HCEC 1CT (cell line): Measurements from ENCODE around the gene C3orf33.
A peak's percentile ranks its signal among the peaks of the same experiment; 100 is the strongest.
"Not testable (repeated sequence)": the region's sequence is repeated elsewhere in the genome, so short reads cannot be mapped to it uniquely, and the experiment has no call there.

Source experiments
- DNase-seq: peaks from one replicate; pipeline ENCODE4 v3.0.0-alpha.2; 2017

C3orf33 gene, protein sequence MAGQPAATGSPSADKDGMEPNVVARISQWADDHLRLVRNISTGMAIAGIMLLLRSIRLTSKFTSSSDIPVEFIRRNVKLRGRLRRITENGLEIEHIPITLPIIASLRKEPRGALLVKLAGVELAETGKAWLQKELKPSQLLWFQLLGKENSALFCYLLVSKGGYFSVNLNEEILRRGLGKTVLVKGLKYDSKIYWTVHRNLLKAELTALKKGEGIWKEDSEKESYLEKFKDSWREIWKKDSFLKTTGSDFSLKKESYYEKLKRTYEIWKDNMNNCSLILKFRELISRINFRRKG

DNA sequence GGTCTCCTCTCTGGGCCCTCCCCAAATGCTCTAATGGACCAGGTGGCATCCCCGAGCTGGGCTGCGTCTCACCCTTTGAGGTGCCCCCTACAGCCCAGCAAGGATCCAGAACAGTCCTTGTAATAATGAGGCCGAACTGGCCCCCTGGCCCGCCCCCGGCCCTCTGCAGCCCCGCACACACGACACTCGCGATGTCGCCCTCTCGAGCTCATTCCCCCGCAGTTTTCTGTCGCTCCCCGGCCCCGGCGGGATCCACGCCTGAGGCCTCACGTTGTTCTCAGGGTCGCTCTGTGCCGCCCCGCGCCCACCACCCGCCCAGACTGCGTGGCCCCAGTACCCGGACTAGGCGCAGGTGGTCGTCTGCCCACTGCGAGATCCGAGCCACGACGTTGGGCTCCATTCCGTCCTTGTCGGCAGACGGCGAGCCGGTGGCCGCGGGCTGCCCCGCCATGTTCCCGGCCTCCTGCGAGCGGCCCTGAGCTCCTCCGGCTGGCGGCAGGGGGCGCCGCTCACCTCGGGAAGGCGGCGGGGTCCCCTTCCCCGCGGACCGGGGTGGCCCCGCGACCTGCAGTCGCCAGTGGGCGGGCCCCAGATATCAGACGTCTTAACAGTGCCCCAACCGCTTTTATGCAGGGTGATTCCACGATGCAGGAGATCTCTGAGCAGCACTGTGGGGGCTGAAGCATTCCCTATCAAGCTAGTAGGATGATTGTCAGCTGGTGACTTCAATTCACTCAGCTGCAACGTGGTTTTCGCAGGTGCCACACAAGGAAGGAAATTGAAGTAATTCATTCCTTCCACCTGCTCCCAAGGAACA lies at the start of gene C3orf33:
Gene C3orf33 (minus strand): TSS at position 477 of the 817 bp plus-strand sequence. CDS start 26 bp downstream, at position 451.
- DNase-seq, result peak; percentile 65

DNA sequence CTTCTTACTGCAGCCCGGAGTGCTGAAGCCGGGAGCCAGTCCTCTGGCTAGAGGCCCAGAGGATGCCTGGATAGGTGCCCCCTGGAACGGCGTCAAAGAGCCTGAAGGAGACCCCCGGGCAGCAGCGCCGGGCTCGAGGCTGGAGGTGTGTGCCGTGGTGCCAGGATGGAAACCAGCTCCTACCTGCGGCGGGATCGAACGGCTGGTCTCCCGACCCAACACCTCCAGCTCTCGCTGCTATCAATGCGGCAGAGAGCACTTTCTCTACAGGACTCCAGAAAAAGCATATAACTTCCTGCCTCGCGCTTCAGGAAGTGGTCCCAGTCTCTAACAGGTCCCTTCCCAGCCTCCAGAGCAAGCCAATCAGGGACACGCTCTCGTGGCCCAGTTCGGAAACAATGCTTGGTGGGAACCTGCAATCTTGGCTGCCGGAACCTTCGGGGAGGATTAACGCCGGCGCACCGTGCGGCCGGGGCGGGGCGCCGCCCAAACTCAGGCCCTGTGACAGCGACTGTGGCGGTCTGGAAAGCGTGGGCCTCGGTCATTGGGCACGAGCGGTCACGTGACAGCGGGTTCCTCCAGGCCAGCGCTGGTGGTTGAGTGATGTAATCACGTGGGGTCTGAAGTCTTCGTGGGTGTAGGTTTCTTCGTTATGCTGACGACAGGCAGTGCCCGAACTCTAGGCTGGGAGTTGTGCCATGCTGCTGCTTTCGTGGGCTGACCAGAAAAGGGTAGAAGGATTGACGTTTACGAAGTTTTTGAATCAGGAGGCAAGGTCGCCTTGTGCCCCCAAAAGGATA lies 48.3 kb upstream of the C3orf33 start, which contains the start of gene SLC33A1:
Gene SLC33A1 (minus strand): TSS at position 287 of the 800 bp plus-strand sequence. CDS start 430 bp downstream, outside the sequence.
- DNase-seq, result peak; percentile 99

DNA sequence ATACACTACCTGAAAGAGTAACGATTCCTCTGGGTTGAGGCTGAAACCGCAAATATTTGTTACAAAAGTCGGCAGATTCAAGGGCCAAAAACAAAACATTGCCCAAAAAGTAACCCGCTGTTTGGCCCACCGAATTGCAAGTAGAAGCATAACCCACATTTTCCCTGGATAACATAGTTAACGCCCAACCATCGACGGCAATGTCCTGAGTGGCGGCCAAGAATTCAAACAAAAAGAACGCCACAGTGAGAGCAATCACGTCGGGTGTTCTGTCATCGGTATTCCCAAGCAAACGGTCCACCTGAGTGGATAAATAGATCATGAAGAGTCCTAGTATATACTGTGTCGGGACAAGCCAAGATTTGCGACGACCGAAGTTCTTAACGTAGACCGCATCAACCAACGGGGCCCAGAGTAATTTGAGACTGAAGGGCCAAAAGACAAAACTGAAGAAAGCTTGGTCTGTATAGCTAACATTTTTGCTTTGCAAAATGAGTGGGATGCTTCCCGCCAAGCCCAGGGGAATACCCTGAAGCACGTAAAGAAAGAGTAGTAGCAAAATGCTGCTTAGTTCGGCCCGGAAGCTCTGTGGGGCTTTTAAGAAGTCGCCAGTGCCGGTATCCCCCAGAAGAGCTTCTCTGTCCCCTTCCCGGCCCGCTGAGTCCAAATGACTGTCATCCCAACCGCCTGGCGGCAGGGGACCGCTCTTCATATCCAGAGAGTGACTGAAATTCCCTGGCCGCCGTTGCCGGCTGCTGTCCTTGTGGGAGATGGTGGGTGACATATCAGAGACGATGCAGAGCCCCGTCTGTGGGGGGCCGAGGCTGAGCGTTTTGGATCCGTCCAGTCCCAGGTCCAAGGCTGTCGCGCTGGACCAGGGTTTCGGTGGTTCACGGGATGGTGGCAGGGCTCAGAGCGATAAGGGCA lies 47.4 kb upstream of the C3orf33 start:
- peak; percentile 16 for DNase-seq

DNA sequence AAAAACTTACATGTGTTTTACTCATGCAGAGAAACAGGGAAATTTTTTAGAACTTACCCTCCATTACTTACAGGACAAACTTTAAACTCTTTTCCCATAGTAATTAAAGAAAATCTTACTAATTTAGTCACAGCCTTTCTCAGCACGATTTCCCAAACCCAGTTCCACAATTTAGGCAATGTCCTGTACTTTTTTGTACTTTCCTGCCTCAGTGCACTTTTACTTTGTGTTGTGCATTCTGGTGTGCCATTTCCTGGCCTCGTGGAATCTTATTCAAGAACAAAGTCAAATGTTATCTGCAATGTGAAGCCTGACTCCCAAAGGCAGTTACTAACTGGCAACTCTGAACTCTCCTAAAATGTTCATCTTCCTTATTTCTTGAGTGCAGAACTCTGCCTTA lies 46.3 kb upstream of the C3orf33 start:
- DNase-seq, result no peak

DNA sequence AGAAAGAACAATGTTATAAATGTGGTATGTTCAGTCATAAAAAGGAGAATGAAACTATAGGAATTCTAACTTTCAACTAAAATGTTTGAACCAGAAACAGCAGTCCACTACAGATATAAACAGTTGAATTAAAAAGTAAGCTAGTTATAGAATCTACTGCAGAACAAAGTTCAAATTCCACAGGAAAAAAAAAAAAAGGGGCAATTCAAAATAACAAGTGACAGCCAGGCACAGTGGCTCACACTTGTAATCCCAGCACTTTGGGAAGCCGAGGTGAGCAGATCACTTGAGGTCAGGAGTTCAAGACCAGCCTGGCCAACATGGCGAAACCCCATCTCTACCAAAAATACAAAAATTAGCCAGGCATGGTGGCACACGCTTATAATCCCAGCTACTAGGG lies 43.3 kb upstream of the C3orf33 start:
- not testable (repeated sequence) for DNase-seq

DNA sequence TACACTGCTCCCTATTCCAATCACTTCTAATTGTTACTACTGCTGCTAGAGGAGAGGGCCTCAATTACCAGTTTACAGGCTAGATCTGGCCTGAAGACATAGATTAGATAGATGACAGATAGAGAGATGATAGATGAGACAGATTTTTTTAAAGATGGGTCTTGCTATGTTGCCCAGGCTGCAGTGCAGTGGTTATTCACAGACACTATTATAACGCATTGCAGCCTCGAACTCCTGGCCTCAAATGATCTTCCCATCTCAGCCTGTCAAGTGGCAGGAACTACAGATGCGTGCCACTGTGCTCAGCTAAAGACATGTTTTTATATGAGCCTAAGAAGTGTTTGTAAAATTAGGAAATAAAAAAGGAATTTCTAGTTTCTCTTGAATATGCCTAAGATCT lies 41.9 kb upstream of the C3orf33 start:
- DNase-seq, result no peak

DNA sequence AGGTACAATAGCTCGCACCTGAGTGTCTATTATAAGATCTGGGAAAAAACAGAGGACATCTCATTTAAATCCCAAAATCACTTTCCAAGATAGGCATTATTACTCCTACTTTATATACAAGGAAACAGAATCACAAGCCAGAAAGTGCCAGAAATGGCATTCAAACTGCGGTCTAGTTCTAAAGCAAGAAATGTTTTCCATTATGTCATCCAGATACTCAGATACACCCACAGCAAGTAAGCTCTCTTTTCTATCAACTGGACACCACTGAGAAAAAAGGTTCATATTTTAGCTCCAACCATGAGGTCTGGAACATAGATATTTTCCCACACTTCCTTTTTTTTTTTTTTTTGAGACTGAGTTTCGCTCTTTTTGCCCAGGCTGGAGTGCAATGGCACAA lies 40.0 kb upstream of the C3orf33 start:
- no peak for DNase-seq

DNA sequence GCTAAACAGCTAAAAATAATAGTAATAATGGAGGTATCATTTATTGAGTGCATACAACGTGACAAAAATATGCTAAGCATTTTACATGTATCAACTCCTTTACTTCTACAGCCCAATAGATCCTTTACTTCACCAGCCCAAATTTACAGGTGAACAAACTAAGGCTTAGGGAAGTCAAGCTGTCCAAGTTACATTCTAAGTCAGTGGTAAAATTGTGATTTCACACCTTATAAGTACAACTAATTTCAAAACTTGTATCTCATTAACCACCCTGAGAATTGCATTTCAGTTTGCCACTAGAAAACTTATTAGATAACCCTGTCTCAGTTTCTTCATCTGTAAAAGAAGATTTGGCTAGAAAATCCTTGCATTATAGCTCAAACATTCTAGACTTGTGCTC lies 37.5 kb upstream of the C3orf33 start:
- no peak for DNase-seq

DNA sequence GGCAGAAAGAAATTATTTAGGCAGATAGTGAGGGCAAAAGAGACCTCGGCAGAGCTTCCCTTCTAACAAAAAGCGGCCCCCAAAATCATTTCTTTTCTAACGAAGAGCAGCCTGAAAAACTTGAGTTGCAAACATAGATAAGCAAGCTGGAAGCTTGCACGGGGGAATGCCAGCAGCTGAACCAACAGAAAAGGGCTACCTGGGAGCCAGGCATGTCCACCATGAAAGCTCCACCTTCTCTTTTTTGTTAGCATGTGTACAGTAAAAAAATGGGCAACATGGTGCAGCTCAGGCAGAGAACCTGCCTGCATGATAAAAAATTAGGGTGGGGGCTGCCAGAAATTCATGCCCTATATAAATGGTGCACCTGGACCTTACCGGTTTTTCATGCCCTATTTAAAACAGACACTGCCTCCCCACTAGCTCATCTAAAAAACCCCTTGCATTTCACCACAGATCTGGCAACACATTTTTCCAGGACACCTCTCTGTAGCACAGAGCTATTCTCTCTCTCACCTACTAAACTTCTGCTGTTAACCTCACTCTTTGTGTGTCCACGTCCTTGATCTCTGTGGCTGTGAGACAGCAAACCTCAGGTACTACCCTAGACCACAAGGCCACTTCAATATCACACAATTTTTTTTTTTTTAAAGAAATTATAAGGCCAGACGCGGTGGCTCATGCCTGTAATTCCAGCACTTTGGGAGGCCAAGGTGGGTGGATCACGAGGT lies 29.4 kb upstream of the C3orf33 start:
- no peak for DNase-seq

DNA sequence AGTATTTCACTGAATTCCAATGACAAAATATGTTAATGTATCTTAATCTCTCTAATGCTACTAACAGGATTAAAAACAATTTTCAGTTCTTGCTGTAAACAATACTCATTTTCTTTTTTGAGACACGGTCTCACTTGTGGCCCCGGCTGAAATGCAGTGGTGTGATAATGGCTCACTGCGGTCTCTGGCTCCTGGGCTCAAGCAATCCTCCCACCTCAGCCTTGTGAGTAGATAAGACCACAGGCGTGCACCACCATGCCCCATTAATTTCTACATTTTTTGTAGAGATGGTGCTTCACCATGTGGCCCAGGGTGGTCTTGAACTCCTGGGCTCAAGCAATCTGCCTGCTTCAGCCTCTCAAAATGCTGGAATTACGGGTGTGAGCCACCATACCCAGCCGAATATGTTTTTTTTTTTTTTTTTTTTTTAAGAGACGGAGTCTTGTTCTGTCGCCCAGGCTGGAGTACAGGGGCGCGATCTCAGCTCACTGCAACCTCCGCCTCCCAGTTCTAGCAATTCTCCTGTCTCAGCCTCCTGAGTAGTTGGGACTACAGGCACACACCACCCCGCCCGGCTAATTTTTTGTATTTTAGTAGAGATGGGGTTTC lies 22.5 kb upstream of the C3orf33 start:
- not testable (repeated sequence) for DNase-seq

DNA sequence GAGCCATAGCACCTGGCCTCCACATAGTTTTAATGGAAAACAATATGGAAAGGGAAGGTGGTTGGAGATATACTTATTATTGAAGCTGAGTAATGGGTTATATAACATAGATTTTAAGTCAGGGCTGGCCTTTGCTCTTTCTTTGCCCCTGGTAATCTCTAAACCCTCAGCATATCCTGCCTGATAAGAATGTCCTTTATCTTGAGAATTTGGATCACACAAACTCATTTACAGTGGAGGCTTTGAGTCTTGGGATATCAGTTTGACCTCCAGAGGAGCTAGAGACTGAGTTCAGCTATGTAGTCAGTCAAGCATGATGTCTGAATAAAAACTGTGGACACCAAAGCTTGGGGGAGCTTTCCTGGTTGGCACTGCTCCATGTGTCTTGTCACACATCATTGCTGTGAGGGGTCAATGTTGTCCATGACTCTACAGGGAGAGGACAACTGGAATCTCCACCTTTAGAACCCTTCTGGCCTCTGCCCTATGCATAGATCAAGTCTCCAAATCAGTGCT lies 9.0 kb upstream of the C3orf33 start:
- no peak for DNase-seq

DNA sequence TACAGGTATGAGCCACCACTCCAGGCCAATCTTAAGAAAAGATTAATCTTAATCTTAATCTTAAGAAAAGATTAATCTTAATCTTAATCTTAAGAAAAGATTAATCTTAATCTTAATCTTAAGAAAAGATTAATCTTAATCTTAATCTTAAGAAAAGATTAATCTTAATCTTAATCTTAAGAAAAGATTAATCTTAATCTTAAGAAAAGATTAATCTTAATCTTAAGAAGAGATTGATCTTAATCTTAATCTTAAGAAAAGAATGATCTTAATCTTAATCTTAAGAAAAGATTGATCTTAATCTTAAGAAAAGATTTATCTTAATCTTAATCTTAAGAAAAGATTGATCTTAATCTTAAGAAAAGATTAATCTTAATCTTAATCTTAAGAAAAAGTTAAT lies 7.1 kb upstream of the C3orf33 start:
- not testable (repeated sequence) for DNase-seq

DNA sequence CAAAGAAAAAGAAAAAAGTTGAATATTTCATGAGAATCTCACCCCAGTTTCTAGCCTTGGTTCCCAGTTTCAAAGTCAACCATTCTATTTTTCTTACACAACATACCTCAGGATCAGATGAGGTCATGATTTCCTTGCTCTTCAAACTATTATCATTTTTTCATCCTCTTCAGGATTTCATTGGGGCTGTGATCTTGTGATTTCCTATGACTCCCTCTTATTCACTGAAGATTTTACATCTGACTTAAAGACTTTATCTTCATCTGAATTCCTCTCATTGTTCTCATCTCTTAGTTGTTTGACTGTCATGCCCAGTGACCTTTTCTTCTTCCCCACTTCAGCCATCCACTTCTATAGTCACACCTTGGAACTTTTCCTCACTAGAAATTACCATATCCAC lies 3.1 kb upstream of the C3orf33 start:
- DNase-seq, result no peak

DNA sequence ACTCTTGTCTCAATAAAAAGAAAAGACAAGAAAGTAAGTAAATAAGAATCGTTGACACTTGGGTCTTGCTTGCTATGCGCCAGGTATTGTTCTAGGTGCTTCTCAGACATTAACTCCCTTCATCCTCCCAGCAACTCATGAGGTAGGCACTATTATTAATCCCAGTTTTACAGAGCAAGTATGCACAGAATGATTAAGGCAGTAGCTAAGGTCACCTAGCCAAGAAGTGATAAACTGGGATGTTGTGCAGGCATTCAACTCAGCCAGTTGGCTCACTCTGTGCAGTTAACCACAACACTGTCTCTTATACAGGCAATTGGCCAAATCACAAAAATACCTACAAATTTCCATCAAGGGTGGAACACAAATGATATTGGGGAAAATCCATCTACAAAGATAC lies 1.7 kb upstream of the C3orf33 start:
- no peak for DNase-seq

DNA sequence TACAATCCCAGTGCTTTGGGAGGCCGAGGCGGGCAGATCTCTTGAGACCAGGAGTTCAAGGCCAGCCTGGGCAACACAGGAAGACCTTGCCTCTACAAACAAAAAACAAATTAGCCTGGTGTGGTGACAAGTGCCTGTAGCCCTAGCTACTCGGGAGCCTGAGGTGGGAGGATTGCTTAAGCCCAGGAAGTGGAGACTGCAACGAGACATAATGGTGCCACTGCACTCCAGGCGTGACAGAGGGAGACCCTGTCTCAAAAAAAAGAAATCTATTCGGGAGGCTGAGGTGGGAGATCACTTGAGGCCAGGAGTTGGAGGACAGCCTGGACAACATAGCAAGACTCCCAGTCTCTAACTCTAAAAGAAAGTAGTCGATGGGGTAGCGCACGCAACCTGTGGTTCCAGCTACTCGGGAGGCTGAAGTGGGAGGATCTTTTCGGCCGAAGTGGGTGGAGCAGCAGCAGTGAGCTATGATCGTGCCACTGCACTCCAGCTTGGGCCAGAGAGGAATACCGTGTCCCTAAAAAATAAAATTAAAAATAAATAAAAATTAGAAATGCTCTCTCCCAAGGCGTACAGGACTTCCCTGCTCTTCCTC lies 775 bp downstream of the C3orf33 start:
- no peak for DNase-seq

DNA sequence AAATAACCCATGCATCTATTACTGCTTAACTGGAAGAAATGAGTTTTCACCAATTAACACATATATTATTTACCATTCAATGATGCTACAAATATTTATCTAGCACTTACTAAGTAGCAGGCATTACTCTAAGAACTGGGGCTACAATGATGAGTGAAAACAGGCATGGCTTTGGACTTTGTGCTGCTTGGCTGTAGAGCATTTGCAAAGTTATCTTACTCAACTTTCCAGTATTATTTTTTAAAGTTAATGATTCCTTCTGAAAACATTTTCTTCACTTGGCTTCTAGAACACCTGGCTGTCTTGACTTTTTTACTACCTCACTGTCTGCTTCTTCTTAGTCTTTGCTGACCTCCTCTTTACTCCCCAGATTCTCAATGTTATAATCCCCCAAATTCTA lies 1.8 kb downstream of the C3orf33 start:
- no peak for DNase-seq

DNA sequence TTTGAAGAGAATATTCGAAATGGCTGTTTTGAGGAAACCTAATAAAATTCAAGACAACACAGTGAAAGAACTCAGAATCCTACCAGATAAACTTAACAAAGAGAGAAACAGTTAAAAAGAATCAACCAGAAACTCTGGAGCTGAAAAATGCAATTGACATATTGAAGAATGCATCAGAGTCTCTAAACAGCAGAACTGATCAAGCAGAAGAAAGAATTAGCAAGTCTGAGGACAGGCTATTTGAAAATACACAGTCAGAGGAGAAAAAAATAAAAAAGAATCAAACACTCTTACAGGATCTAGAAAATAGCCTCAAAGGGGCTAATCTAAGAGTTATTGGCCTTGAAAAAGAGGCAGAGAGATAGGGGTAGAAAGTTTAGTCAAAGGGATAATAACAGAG lies 13.5 kb downstream of the C3orf33 start:
- no peak for DNase-seq

DNA sequence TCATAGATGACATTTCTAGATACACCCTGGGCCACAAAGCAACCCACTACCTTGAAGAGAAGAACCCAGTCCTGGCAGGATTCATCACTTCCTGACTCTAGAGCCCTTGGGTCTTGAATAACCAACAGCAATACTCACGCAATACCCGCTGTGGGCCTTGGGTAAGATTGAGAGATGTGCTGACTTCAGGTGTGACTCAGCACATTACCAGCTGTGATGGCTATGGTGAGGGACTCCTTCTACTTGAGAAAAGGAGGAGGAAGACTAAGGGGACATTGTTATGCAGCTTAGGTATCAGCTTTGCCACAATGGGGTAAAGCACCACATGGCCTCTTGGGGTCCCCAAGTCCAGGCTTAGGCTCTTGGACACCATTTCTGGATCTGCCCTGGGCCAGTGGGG lies 14.9 kb downstream of the C3orf33 start:
- peak; percentile 22 for DNase-seq

DNA sequence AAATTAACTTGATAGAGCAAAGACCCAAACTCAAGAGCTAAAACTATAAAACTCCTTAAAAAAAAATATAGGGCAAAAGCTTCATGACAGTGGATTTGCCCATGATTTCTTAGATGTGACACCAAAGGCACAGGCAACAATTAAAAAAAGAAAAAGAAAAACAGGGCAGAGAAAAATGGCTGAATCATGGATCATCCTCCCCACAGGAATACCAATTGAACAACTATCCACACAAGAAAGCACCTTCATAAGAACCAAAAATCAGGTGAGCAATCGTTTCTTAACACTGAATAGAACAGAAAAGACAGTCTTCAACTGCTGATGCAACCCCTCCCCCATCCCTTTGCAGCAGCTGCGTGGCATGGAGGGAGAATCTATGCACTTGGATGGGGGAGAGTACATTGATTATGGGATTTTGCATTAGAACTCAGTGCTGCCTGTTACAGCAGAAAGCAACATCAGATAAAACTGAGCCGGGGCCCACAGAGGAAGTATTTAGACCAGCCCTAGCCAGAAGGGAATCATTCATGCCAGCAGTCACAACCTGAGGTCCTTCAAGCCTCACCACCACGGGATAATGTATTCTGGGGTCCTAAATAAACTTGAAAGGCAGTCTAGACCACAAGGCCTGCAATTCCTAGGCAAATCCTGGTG lies 15.7 kb downstream of the C3orf33 start:
- no peak for DNase-seq
